KOPT-K1 (cell line): ENCODE measurements around the gene ZNF483.

Experiments used
- H3K27ac ChIP-seq: fragments of 200-600 bp; sonication (generic); 2 replicates; pipeline ENCODE4 v1.5.1; 2016; ENCODE audit warnings: antibody characterized with exemption, mild to moderate bottlenecking, low read depth, low read length; ENCODE audit not compliant: poor library complexity, severe bottlenecking
- H3K36me3 ChIP-seq: fragments of 200-600 bp; sonication (generic); 2 replicates; pipeline ENCODE4 v1.5.1; 2017; ENCODE audit warnings: antibody characterized with exemption, mild to moderate bottlenecking, low read length, moderate library complexity; ENCODE audit not compliant: insufficient read depth
- H3K9me3 ChIP-seq: fragments of 200-600 bp; sonication (generic); 2 replicates; pipeline ENCODE4 v1.5.1; 2017; ENCODE audit warnings: antibody characterized with exemption, low read length, mild to moderate bottlenecking; ENCODE audit not compliant: insufficient read depth, poor library complexity, severe bottlenecking

Gene ZNF483

GRCh38 chr9:111586378-111586777 is 61.4 kb downstream of the ZNF483 start:
- Histone ChIP-seq H3K27ac (no peak overlapping the region), H3K36me3 (no peaks in the 10 kb centered on the region), H3K9me3 (no peaks in the 10 kb centered on the region)

GRCh38 chr9:111588846-111589245 is 63.9 kb downstream of the ZNF483 start:
- no peaks in the 10 kb centered on the region for H3K36me3 ChIP-seq
- no peaks in the 10 kb centered on the region for H3K9me3 ChIP-seq
- no peak overlapping the region for H3K27ac ChIP-seq

GRCh38 chr9:111597852-111598732 is 73.1 kb downstream of the ZNF483 start:
- Histone ChIP-seq H3K9me3 (no peaks in the 10 kb centered on the region), H3K36me3 (no peaks in the 10 kb centered on the region), H3K27ac (no peak overlapping the region)

GRCh38 chr9:111598733-111599091 is 73.7 kb downstream of the ZNF483 start:
- Histone ChIP-seq H3K9me3 (no peaks in the 10 kb centered on the region), H3K27ac (no peak overlapping the region), H3K36me3 (no peaks in the 10 kb centered on the region)

GRCh38 chr9:111599092-111599954 is 74.3 kb downstream of the ZNF483 start, which contains the start of gene PTGR1:
TSS of gene PTGR1 (minus strand) at chr9:111599647. CDS start at chr9:111597422, 2,225 bp downstream.
- Histone ChIP-seq H3K36me3 (no peaks in the 10 kb centered on the region), H3K27ac (no peak within 1 kb of the TSS), H3K9me3 (no peaks in the 10 kb centered on the region)

GRCh38 chr9:111599955-111600343 is 75.0 kb downstream of the ZNF483 start:
- Histone ChIP-seq H3K9me3 (no peaks in the 10 kb centered on the region), H3K27ac (no peak overlapping the region), H3K36me3 (no peaks in the 10 kb centered on the region)

- Histone ChIP-seq H3K36me3 (no peaks in the 10 kb centered on the region), H3K27ac (no peak overlapping the region), H3K9me3 (no peaks in the 10 kb centered on the region)
Observed at GRCh38 chr9:111601237-111602018, 76.4 kb downstream of the ZNF483 start.

GRCh38 chr9:111603041-111603440 is 78.1 kb downstream of the ZNF483 start:
- no peak overlapping the region for H3K27ac ChIP-seq
- no peaks in the 10 kb centered on the region for H3K36me3 ChIP-seq
- H3K9me3 ChIP-seq, result no peaks in the 10 kb centered on the region

GRCh38 chr9:111604054-111604615 is 79.2 kb downstream of the ZNF483 start:
- H3K9me3 ChIP-seq, result no peaks in the 10 kb centered on the region
- no peaks in the 10 kb centered on the region for H3K36me3 ChIP-seq
- H3K27ac ChIP-seq, result no peak overlapping the region

- H3K27ac ChIP-seq, result no peak overlapping the region
- no peaks in the 10 kb centered on the region for H3K9me3 ChIP-seq
- no peaks in the 10 kb centered on the region for H3K36me3 ChIP-seq
Observed at GRCh38 chr9:111605041-111605559, 80.1 kb downstream of the ZNF483 start.

- Histone ChIP-seq H3K36me3 (no peaks in the 10 kb centered on the region), H3K27ac (no peak overlapping the region), H3K9me3 (no peaks in the 10 kb centered on the region)
Observed at GRCh38 chr9:111610149-111610548, 85.2 kb downstream of the ZNF483 start.

- no peak overlapping the region for H3K27ac ChIP-seq
- H3K36me3 ChIP-seq, result no peaks in the 10 kb centered on the region
- no peaks in the 10 kb centered on the region for H3K9me3 ChIP-seq
Observed at GRCh38 chr9:111610845-111611244, 85.9 kb downstream of the ZNF483 start.

- Histone ChIP-seq H3K9me3 (no peaks in the 10 kb centered on the region), H3K27ac (no peak overlapping the region), H3K36me3 (no peaks in the 10 kb centered on the region)
Observed at GRCh38 chr9:111613436-111614040, 88.6 kb downstream of the ZNF483 start.

GRCh38 chr9:111615928-111616327 is 90.9 kb downstream of the ZNF483 start:
- no peaks in the 10 kb centered on the region for H3K36me3 ChIP-seq
- H3K27ac ChIP-seq, result no peak overlapping the region
- no peaks in the 10 kb centered on the region for H3K9me3 ChIP-seq
